OCI-LY3 (cell line): Measurements from ENCODE around the gene EPHA5.

Experiments
- CTCF ChIP-seq: fragments of 200-600, 300-600 bp; sonication (generic); IDR thresholded peaks from 2 replicates; pipeline ENCODE4 v1.5.1; 2014; ENCODE audit warnings: antibody characterized with exemption, low read length, low read depth
- EZH2phosphoT487 ChIP-seq: fragments of 200-600 bp; shearing (Covaris generic); IDR thresholded peaks from 2 replicates; pipeline ENCODE4 v1.6.1; 2018; ENCODE audit warnings: antibody characterized with exemption, mixed run types, low read depth

- TF ChIP-seq CTCF (no peak), EZH2phosphoT487 (no peak)
Observed at GRCh38 chr4:65467068-65467680, 203.1 kb downstream of the EPHA5 start.
